T-helper 2 cell treated with Interferon-gamma antibody and Interleukin-4, amounts not matched to agents 5 μg/mL and 100 μg/mL, for 36 hours (primary cell): ENCODE measurements around the gene TMEM260.
"Not testable (repeated sequence)": the region's sequence is repeated elsewhere in the genome, so short reads cannot be mapped to it uniquely, and the experiment has no call there.

Experiments used
- DNase-seq: peaks from one replicate; pipeline ENCODE4 v3.0.0; 2021; ENCODE audit warnings: low spot score
- H3K27ac Mint-ChIP-seq: one replicate; pipeline ENCODE4 v1.8.0; 2021; ENCODE audit warnings: mild to moderate bottlenecking, mixed read lengths
- H3K27me3 Mint-ChIP-seq: one replicate; pipeline ENCODE4 v1.8.0; 2021; ENCODE audit warnings: low read depth, mixed read lengths
- H3K36me3 Mint-ChIP-seq: one replicate; pipeline ENCODE4 v1.8.0; 2021; ENCODE audit warnings: low read depth, mixed read lengths
- H3K4me1 Mint-ChIP-seq: one replicate; pipeline ENCODE4 v1.8.0; 2021; ENCODE audit warnings: low read depth, mixed read lengths
- H3K4me3 Mint-ChIP-seq: one replicate; pipeline ENCODE4 v1.8.0; 2022; ENCODE audit warnings: mild to moderate bottlenecking, moderate library complexity, mixed read lengths
- H3K9me3 Mint-ChIP-seq: one replicate; pipeline ENCODE4 v1.8.0; 2021; ENCODE audit warnings: mixed read lengths

Gene TMEM260

GRCh38 chr14:56580221-56580711, 668 bp downstream of the TMEM260 start:
- Mint-ChIP-seq H3K4me3 (peak overlapping the region; percentile 95), H3K4me1 (peaks cover 29% of the 10 kb centered on the region), H3K27ac (peak overlapping the region; percentile 86), H3K9me3 (no peaks in the 10 kb centered on the region), H3K36me3 (no peaks in the 10 kb centered on the region), H3K27me3 (no peaks in the 10 kb centered on the region)
- no peak for DNase-seq

DNA sequence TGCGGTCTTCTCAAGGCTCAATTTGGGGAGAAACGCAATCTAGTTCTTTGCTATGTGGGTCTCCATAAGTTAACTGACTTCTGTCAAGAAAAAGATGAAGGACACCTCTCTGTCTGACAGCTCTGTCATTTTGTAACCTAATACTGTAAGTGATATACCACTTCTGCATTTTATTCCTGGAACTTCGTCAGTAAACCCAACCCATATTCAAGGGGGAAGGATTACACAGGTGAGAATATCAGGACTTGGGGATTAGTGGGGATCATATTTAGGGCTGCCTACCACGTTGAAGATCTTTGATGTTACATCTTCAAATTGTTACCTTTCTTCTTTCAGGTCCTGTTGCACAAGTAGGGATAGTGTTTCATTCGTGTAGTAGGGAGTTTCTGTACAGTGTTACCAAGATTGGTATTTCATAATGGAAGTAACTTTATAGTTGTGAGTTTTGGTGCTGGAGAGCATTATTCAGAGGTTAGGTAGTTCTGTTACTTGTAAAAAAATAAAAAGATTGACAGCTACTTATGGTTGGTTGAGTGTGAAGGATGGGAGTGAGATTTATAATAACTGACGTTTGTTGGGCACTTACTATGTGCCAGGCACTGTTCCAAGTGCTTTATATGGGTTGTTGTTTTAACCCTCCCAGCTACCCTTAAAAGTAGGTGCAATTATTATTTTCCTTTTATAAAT, 1.6 kb downstream of the TMEM260 start:
- Mint-ChIP-seq H3K4me3 (peak overlapping the region; percentile 95), H3K36me3 (peaks cover 2% of the 10 kb centered on the region), H3K27me3 (no peaks in the 10 kb centered on the region), H3K9me3 (no peaks in the 10 kb centered on the region), H3K4me1 (peaks cover 29% of the 10 kb centered on the region), H3K27ac (no peak overlapping the region)
- no peak for DNase-seq

- no peak for DNase-seq
- peaks cover 7% of the 10 kb centered on the region for H3K36me3 Mint-ChIP-seq
- no peaks in the 10 kb centered on the region for H3K27me3 Mint-ChIP-seq
- H3K4me3 Mint-ChIP-seq = no peak overlapping the region
- H3K27ac Mint-ChIP-seq = no peak overlapping the region
- no peaks in the 10 kb centered on the region for H3K9me3 Mint-ChIP-seq
- peaks cover 23% of the 10 kb centered on the region for H3K4me1 Mint-ChIP-seq
Measured at GRCh38 chr14:56585461-56586084, 6.0 kb downstream of the TMEM260 start.

DNA sequence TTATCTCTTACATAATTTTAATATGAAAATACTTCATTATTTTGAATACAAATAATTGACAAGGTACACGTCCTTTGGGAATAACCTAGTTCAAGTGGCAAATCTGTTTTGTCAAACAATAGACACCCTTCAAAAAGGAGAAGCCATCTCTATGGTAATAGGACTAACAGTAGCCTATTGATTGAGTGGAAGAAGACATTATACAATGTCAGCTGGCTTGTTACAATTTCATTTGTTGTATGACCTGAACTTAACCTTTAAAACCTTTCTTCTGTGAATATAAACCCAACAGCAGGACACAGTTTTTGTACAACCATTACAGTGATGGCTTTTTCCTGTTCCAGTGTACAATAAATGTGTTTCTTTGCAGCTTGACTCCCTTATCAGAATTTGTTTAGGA, 8.1 kb downstream of the TMEM260 start:
- H3K36me3 Mint-ChIP-seq = peaks cover 7% of the 10 kb centered on the region
- H3K27ac Mint-ChIP-seq = no peak overlapping the region
- H3K4me3 Mint-ChIP-seq = no peak overlapping the region
- H3K9me3 Mint-ChIP-seq = no peaks in the 10 kb centered on the region
- no peaks in the 10 kb centered on the region for H3K27me3 Mint-ChIP-seq
- H3K4me1 Mint-ChIP-seq = peaks cover 8% of the 10 kb centered on the region
- DNase-seq = no peak

DNA sequence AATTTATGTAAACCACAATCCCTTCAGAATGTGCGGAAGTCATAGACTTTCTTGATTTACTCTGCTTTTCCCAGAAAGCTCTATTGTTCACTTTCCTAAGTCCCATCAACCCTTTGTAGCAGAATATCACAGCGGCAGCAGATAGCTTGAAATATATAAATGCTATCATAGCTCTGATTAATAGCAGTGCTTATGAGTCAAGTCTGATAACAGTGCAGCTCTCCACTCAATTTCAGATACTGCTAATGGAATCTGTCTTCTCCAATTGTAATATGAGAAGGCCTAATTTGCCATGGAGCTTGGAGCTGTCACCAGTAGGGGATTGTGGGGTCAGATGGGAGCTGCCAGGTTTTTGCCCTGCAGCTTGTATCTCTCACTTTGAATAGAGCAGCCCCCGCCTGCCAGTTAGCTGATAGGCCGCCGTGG, 10.9 kb downstream of the TMEM260 start:
- Mint-ChIP-seq H3K4me3 (no peak overlapping the region), H3K27ac (no peak overlapping the region), H3K4me1 (no peaks in the 10 kb centered on the region), H3K36me3 (peaks cover 12% of the 10 kb centered on the region), H3K27me3 (no peaks in the 10 kb centered on the region), H3K9me3 (no peaks in the 10 kb centered on the region)
- no peak for DNase-seq

GRCh38 chr14:56592746-56593544, 13.3 kb downstream of the TMEM260 start:
- H3K4me1 Mint-ChIP-seq = peaks cover 7% of the 10 kb centered on the region

GRCh38 chr14:56594428-56594827, 14.8 kb downstream of the TMEM260 start:
- DNase-seq = no peak
- H3K27ac Mint-ChIP-seq = no peak overlapping the region
- no peak overlapping the region for H3K4me3 Mint-ChIP-seq
- H3K4me1 Mint-ChIP-seq = peaks cover 8% of the 10 kb centered on the region
- no peaks in the 10 kb centered on the region for H3K27me3 Mint-ChIP-seq
- no peaks in the 10 kb centered on the region for H3K9me3 Mint-ChIP-seq
- H3K36me3 Mint-ChIP-seq = peaks cover 17% of the 10 kb centered on the region

More at GRCh38 chr14:56592746-56593544, 13.3 kb downstream of the TMEM260 start:
- Mint-ChIP-seq H3K9me3 (no peaks in the 10 kb centered on the region), H3K27ac (no peak overlapping the region), H3K27me3 (no peaks in the 10 kb centered on the region), H3K36me3 (peaks cover 15% of the 10 kb centered on the region), H3K4me3 (no peak overlapping the region)
- DNase-seq = no peak

DNA sequence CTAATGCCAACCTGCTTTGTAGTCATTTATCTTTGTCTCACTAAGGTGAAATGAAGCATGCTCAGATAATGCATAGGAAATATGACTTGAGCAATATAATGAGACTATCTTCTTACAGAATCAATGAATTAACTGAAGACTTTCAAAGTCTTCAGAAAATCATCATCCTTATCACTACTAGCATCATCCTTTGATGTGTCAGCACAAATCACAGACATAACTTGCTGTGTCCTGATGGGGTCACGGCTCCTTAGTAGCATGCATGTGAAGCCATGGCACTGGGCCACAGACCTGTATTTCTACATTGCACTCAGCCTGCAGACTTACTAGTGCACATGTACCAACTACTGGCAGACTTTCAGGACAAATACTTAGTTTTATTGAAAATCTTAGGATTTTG, 18.9 kb downstream of the TMEM260 start:
- no peaks in the 10 kb centered on the region for H3K9me3 Mint-ChIP-seq
- peaks cover 8% of the 10 kb centered on the region for H3K4me1 Mint-ChIP-seq
- no peak for DNase-seq
- peaks cover 18% of the 10 kb centered on the region for H3K36me3 Mint-ChIP-seq
- no peak overlapping the region for H3K27ac Mint-ChIP-seq
- no peaks in the 10 kb centered on the region for H3K27me3 Mint-ChIP-seq
- H3K4me3 Mint-ChIP-seq = no peak overlapping the region

- no peak for DNase-seq
- H3K4me3 Mint-ChIP-seq = no peak overlapping the region
- H3K36me3 Mint-ChIP-seq = peaks cover 17% of the 10 kb centered on the region
- no peak overlapping the region for H3K27ac Mint-ChIP-seq
- H3K27me3 Mint-ChIP-seq = no peaks in the 10 kb centered on the region
- H3K4me1 Mint-ChIP-seq = no peaks in the 10 kb centered on the region
- H3K9me3 Mint-ChIP-seq = no peaks in the 10 kb centered on the region
Measured at GRCh38 chr14:56603648-56604047, 24.1 kb downstream of the TMEM260 start.

DNA sequence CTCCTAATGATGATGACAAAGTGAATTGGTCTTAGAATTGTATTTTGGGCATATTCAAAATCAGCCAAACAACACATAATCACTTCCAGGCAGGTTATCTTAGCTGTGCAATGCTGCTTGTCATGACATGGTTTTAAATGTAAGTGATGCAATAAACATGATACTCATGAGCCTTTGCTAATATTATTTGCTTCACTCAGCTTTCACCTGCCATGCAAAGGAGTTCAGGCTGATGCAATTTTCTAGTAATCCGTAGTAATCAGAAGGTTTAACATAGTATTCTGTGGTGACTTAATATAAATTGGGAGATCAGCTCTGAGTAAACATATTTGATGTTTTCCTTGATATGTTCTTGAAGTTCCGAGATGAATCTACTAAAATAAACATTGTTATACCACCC, 29.1 kb downstream of the TMEM260 start:
- Mint-ChIP-seq H3K27me3 (no peaks in the 10 kb centered on the region), H3K27ac (no peak overlapping the region), H3K4me3 (no peak overlapping the region), H3K9me3 (no peaks in the 10 kb centered on the region), H3K36me3 (peaks cover 33% of the 10 kb centered on the region), H3K4me1 (no peaks in the 10 kb centered on the region)
- DNase-seq = no peak

DNA sequence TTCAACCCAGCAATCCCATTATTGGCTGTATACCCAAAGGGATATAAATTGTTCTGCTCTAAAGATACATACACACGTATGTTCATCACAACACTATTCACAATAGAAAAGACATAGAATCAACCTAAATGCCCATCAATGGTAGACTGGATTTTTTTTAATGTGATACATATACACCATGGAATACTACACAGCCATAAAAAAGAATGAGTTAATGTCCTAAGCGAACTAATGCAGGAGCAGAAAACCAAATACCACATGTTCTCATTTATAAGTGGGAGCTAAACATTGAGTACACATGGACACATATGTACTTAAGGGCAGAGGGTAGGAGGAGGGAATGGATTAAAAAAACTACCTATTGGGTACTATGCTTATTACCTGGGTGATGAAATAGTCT, 32.1 kb downstream of the TMEM260 start:
- not testable (repeated sequence) for H3K27ac Mint-ChIP-seq, DNase-seq, H3K27me3 Mint-ChIP-seq, H3K9me3 Mint-ChIP-seq, H3K4me3 Mint-ChIP-seq, H3K4me1 Mint-ChIP-seq
- H3K36me3 Mint-ChIP-seq = peaks cover 32% of the 10 kb centered on the region

- no peaks in the 10 kb centered on the region for H3K27me3 Mint-ChIP-seq
- no peak overlapping the region for H3K27ac Mint-ChIP-seq
- no peaks in the 10 kb centered on the region for H3K9me3 Mint-ChIP-seq
- no peak overlapping the region for H3K4me3 Mint-ChIP-seq
- H3K36me3 Mint-ChIP-seq = peaks cover 15% of the 10 kb centered on the region
- DNase-seq = no peak
- H3K4me1 Mint-ChIP-seq = no peaks in the 10 kb centered on the region
Measured at GRCh38 chr14:56617084-56617483, 37.5 kb downstream of the TMEM260 start.

GRCh38 chr14:56630707-56631106, 51.1 kb downstream of the TMEM260 start:
- no peaks in the 10 kb centered on the region for H3K4me1 Mint-ChIP-seq
- H3K9me3 Mint-ChIP-seq = peaks cover 19% of the 10 kb centered on the region
- H3K27me3 Mint-ChIP-seq = no peaks in the 10 kb centered on the region
- no peak for DNase-seq
- no peak overlapping the region for H3K4me3 Mint-ChIP-seq
- H3K27ac Mint-ChIP-seq = no peak overlapping the region
- peaks cover 67% of the 10 kb centered on the region for H3K36me3 Mint-ChIP-seq

DNA sequence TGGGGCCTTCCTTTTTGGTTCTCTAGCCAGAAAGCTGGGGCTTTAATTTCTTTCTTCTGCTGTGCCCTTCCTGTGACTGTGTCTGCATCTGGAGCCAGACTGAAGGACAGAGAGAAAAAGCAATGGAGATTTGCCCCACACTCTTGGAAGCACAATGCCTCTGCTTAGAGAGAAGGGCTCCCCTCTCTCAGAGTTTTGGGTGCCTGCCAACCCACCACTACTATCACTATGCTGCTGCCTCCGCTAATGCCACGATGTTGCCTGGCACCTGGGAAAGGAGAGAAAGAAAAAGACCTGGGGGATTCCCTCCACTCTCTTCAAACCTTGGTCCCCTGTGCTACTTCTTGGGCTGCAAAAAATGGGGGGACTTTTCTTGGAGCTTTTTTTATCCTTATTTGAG, 52.6 kb downstream of the TMEM260 start:
- Mint-ChIP-seq H3K27me3 (no peaks in the 10 kb centered on the region), H3K36me3 (peaks cover 79% of the 10 kb centered on the region), H3K4me1 (no peaks in the 10 kb centered on the region), H3K9me3 (peaks cover 19% of the 10 kb centered on the region), H3K27ac (no peak overlapping the region), H3K4me3 (no peak overlapping the region)
- DNase-seq = no peak
